Measurements from ENCODE around the gene PTGS1.
A peak's percentile ranks its signal among the peaks of the same experiment; 100 is the strongest.
"Not testable (repeated sequence)": the region's sequence is repeated elsewhere in the genome, so short reads cannot be mapped to it uniquely, and the experiment has no call there.

PTGS1 gene

DNA sequence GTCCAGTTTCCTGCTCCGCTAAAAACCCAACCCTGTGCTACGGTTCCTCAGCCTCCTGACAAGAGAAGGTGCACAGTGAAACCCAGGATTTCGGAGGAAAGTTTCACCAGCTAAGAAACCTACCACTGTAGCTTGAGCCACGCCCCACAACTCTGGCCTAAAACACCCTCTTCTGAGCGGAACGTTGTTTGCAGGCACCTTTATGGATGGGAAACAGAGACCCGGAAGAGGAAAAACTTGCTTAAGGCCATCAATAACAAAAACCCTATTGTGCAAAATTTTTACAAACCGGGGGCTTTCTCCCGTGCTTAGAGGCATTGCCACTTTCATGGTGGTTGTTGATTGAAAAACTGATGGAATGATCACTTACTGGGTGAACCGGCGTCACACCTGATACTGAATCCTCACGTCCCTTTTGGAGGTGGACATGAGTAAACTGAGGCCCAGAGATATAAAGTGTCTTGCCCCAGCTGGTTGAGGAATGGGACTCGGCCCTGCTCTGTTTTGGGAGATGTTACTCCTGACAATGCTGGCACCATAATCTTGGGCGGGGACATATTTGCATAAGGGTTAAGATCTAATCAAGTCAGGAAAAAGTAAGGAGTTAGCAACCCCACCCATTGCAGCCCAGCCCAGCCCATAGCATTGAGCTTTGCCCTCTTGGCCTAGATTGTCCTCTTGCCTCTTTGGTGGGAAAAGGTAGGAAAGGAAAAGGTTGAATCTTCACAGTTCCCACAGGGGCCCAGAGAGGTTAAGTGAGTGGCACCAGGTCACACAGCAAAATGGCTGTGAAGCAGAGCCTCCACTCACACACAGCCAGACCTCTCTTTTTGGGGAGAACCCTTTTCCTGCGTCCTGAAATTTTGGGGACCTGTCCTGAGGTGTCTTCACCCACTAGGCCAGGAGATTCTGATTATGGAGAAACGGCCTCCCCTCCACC, 23.2 kb upstream of the PTGS1 start:
- DNase-seq (ENCODE audit: low read depth in 3 of 3), result no peak

DNA sequence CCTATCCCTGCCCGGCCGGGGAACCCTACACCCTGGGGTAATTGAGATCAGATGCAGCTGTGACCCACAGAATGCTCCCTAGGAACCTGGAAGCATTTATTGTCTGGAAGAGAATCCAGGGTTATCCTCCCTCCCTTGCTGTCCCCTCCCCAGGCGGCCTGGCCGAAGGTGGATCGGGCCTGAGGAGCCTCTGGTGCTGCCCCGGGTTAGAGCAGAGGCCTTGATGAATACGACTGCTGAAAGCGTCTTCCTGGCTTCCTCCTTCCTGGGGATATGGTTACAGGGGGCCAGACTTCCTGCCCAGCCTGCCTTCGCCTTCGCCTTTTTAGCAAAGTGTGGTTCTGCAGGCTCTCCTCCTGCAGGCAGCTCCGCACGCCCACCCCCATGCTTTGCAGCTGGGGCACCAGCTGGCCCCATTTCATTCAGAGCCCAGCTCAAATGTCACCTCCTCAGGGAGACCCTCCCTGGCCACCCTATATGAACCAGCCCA, 22.5 kb upstream of the PTGS1 start:
- DNase-seq (ENCODE audit: low read depth in 3 of 3), result no peak

DNA sequence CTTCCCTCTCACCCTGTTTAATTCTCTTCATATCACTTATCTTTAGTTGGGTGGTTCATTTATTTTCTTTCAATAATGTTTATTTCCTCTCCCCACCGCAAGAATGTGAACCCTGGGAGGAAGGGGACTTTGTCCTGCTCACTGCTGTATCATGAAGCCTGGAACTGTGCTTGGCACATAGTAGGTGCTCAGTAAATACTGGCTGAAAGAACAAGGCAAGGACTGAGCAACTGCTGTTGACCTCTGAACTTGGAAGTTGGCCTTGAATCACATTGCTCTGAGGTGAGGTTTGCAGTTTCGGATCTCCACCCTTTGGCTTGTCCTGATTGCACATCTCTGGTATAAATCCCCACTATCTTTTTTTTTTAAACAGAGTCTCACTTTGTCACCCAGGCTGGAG, 22.0 kb upstream of the PTGS1 start:
- no peak for DNase-seq (ENCODE audit: low read depth in 3 of 3)

DNA sequence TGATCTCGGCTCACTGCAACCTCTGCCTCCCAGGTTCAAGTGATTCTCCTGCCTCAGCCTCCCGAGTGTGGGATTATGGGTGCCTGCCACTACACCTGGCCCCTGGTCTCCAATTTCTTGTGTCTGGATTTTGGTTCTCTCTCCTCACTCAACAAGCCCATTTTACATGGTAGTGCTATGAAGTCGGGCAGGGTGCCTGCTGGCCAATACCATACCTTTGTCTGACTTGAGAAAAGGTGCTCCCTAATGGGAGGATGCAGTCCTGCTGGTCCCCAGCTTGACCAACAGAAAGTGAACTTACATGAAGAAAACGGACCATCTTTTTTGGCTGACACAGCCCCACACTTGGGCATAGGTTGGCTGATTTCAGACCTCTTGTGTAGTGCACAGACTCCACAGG, 21.6 kb upstream of the PTGS1 start:
- DNase-seq (ENCODE audit: low read depth in 3 of 3), result no peak

DNA sequence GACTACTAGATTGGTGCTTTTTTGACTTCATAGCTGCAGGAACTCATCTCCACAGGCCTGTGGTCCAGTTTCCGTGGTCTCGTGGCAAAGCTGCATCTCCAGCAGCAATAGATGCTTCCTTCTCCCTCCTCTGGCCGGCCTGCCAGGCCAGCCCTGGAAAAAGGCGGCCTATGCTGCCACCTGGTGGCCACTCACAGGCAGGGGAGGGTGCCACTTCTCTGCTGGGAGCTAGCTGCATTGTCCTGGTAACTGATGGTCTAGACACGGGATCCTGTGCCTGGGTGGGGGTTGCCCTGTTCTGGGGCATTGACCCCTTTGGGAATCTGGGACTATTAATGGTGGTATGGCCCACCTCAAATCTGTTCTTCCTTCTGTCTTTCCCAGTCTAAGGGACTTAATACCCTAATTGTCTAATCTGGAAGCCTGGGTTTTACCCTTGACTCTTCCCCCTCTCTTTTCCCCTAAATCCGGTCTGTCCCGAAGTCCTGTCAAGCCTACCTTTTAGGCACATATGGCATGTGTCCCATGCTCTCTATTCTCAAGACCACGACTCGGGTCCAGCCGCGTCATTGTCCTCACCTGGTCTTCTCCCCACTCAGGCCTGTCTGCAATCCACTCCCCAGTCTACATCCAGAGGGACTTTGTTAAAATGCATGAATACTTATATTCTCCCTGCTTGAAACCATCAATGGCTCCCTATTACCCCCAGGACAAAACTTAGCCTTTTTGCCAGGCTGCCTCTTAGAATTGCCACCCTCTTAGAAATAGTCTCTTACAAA, 20.1 kb upstream of the PTGS1 start:
- DNase-seq (ENCODE audit: low read depth in 3 of 3), result peak; percentile 48 to 62 (median 57)

DNA sequence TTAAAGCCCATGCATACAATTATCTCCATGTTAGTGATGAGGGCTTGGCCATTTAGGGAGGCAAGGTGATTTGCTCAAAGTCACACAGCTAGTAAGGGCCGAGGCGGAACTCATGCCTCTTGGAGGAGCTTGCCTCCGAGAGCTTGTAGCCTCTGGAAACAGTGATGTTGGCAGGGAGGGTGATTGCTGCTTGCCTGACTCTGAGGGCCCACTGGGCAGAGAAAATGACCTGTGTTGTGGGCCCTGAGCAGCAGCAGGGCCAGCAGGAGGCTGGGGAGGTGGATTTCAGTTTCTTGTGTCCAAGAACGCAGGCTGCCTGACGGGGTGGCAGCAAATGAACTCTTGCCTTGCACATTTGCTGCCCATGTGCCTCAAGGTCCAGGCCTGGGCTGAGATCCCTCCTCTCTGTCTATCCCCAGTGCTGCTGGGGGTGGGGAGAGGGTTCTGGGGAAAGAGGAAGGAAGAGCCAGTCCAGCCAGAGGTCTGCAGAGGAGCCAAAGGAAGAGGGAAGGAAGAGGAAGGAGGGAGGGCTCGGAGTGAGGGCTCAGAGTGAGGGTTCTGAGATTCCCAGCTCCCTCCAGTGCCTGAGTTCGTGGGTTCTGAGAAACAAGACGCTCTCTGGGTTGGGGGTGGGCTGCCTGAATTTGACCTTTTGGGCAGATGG, 16.2 kb upstream of the PTGS1 start:
- no peak for DNase-seq (ENCODE audit: low read depth in 3 of 3)

DNA sequence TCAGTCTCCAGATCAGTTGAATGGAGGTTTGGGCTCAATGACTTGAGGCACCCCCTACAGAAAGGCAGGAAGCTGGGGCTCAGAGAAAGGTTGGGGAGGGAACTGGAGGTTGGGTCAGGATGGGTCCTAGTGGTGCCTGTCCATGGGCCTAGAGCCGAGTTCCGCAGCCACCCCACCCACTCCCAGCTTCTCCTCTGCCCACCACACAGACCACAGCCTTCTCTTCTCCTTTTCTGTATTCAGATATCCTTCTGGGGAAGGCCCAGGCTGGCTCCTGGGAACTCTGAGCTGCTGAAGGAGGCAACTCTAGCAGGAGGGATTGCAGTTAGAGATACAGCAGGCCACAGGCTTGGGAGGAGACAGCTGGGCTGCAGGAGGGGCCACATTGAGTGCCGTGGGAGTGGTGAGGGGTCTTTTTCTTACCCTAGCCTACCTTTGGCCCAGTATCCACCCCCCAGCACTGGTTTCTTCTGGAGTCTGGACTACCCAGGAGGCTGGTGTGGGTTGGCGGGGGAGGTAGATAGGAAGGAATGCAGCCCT, 15.4 kb upstream of the PTGS1 start:
- DNase-seq (ENCODE audit: low read depth in 3 of 3), result no peak

DNA sequence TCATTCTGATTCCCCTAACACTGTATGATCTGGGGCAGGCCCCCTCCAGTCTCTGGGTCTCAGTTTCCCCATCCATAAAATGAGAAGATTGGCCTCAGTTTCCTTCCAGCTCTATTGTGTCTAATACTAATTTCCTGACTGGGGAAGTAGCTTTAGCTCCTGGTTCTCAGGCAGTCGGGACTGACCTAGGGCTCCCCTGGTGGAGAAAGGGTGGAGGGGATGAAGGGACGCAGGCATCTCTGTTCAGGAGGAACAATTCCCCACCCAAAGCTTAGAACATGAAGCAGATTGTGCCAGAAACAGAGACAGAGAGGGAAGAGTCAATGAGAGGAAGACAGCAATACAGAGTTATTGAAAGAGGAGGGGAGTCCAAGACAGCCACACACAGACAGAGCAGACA, 14.2 kb upstream of the PTGS1 start:
- DNase-seq (ENCODE audit: low read depth in 3 of 3), result no peak

DNA sequence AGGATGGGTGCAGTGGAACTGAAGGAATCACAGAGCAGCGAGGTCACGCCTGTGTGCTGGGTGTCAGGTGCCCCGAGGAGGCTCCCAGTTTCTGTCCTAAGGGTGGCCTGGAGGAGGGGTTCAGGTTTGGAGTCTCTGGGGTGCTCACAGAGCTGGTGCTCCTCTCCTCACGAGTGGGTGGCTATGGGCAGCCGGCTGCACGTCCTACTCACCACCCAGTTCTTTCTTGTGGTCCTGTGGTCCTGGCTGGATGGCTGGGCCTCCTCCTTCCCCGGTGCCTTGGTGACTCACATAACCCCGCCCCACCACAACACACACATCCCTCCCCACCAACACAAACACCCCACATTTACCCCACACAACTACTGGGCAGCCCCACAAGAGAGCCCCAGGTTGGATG, 9.9 kb upstream of the PTGS1 start:
- no peak for DNase-seq (ENCODE audit: low read depth in 3 of 3)

DNA sequence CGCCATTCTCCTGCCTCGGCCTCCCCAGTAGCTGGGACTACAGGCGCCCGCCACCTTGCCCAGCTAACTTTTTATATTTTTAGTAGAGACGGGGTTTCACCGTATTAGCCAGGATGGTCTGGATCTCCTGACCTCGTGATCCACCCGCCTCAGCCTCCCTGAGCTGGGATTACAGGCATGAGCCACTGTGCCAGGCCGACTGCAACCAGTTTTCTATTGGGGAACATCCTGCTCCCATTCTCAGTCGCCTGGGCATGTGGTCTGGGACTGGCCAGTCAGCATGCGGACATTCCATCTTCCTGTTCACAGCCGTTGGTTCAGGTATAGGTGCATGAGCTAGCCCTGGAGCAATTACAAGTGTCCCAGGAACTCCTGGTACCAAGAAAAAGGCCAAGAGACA, 7.7 kb upstream of the PTGS1 start:
- not testable (repeated sequence) for DNase-seq (ENCODE audit: low read depth in 3 of 3)

DNA sequence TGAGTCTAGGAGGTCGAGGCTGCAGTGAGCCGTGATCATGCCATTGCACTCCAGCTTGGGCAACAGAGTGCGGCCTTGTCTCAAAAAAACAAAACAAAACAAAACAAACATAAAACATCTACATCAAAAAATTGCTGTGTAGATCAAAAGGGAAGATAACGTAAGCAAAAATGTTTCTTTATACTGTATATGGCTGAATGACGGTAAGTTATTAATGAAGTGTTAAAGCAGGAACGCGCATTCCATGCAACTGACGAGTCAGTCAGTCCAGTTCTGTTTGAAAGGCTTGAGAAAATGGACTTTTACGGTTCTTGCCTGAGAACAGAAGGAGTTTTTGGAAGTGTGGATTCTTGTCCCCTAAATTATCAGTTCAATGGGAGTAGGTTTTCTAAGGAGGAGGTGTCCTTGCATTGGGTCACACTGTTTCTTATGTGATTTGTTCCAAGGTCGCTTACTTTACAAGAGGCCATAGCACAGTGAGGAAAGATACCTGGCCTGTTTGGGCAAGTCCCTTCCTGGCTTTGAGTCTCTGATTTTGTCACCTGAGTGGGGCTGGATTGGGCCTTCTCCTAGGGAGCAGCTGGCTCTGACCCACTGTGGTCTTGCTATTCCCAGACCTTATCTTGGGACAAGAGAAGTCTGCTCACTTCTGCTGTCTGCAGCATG, 6.6 kb upstream of the PTGS1 start:
- DNase-seq (ENCODE audit: low read depth in 3 of 3), result no peak

DNA sequence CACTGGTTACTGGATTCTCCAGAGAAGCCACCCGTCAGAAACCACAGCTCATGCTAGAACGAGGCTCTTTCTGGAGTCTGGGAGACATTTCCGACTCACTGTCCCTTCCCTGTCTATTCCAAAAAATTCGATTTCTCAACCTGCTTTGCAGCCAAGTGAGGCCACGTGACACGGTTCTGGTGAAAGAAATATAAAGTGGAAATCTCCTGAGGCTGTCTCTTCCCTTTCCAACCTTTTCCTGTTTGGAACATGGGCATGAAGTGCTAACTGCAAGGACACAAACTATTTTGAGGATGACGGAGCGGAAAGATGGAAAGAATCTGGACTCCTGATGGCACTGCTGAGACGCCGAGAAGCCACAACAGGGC, 6.1 kb upstream of the PTGS1 start:
- no peak for DNase-seq (ENCODE audit: low read depth in 3 of 3)

DNA sequence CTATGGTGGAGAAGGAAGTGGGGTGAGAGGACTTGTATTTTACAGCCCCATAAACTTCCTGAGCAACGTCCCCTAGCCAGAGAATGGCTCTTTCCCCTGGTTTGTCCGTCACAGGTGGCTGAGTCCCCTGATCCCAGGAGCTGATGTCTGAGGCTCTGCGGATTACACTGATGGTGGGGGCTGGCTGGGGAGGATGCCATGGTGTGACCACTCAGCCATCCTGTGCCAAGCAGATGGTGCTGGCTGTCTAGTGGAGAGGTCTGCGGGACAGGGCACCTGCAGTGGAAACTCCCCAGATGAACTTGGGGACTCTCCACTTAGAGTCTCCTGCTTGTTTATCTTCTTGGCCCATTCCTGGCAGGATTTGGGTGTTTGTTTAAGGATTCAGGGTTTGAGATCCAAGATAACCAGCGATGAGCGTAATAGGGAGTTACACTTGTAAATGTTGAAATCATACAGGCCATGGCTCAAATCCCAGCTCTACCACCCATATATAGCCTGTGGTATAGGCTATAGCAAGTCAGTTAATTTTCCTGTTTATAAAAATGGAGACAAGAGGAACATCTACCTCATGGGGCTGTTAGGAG, 4.7 kb upstream of the PTGS1 start:
- DNase-seq (ENCODE audit: low read depth in 3 of 3), result no peak

DNA sequence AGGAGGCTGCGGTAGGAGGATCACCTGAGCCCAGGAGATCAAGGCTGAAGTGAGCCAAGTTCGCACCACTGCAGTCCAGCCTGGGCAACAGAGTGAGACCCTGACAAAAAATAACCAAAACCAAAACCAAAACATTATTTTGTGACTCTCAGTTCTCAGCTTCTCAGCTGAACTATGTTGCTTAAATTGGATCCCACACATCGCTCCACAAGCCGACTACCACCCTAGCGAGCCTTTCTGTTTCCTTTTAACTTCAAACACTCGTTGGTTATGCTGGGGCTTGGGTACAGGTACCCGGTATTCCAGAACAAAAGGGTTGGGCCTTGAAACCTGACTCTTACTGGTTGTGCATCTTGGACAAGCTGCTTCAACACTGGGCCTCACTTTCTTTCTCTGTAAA, 3.8 kb upstream of the PTGS1 start:
- DNase-seq (ENCODE audit: low read depth in 3 of 3), result no peak

DNA sequence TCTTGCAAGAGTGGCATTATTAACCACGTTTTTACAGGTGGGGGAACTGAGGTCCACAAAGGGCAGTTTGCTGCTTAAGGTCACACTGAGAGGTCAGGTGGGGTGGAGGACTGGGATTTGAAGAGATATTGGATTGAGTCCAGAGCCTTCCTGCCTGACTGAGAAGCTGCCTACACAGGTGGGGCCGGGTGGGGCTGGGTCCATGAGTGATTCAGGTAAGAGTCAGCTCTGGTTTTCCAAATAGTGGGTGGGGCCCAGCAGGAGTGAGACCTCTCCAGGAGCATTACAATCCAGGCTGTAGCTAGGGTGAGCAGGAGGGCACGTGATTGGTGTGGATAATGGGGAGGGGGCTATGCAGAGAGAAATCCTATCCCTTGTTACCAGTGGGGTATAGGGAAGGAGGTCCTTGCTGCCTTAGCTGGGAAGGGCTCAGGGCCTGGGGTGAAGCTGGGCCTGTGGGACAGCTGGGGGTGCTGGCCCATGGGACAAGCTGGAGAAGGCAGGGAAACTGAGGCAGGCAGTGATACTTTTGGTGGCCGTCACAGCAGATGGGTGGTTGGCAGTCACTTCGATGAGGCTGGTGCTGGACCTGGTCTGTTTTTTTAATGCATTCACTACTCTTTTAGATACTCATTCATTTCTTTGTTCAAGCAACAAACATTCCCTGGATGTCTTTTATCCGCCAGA, 2.9 kb upstream of the PTGS1 start:
- DNase-seq (ENCODE audit: low read depth in 3 of 3), result no peak

DNA sequence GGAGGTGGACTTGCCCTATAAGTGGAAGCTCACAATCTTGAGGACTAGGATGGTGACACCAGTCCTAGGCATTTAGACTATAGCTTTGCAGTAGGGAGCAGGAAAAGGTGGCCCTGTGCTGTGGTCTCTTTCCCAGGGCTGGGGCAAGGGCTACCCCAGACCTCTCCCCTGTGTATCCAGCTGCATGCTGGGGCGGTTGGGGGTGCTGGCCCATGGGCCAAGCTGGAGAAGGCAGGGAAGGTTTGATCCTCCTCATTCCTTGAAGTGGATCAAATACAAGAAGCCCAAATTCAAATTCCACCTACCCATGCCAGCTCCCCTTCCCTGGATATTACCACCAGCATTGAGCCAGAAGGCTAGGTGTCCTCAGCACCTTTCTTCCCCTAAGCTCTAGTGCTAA, 2.2 kb upstream of the PTGS1 start:
- DNase-seq (ENCODE audit: low read depth in 3 of 3), result no peak

DNA sequence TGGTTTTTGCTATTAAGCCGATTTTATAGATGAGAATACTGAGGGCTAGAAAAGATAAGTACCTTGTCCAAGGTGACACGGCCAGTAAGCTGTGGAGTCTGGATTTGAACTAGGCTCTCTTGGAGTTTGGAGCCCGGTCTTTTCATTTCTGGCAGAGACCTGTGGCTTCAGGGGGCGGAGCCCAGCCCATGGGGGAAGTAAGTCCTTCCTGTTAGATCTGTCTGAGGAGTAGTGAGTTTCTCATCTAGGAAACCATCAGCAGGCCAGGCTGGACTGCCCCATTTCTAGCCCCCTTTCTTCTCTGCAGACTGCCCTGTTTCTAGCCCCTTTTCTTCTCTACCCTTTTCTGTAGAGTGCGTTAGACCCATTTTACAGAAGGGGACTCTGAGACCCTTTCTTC, 521 bp upstream of the PTGS1 start:
- no peak for DNase-seq (ENCODE audit: low read depth in 3 of 3)

DNA sequence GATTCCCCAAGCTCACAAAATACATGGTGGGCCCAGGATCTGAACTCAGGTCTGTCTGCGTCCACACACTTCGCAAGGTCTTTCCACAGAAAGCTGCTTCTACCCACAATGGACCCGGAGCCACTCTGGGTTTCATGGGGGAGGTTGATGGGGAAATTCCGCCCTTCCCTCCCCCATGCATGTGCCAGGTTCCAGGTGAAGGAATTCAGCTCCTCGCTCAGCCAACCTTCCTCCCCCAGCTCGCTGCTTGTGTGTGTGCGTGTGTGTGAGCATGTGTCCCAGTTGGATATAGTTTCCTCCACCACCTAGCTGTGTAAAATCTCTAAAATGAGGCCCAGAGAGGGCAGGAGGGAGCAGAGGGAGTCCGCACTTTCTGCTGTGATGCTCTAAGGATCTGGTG, 1.0 kb downstream of the PTGS1 start:
- no peak for DNase-seq (ENCODE audit: low read depth in 3 of 3)

DNA sequence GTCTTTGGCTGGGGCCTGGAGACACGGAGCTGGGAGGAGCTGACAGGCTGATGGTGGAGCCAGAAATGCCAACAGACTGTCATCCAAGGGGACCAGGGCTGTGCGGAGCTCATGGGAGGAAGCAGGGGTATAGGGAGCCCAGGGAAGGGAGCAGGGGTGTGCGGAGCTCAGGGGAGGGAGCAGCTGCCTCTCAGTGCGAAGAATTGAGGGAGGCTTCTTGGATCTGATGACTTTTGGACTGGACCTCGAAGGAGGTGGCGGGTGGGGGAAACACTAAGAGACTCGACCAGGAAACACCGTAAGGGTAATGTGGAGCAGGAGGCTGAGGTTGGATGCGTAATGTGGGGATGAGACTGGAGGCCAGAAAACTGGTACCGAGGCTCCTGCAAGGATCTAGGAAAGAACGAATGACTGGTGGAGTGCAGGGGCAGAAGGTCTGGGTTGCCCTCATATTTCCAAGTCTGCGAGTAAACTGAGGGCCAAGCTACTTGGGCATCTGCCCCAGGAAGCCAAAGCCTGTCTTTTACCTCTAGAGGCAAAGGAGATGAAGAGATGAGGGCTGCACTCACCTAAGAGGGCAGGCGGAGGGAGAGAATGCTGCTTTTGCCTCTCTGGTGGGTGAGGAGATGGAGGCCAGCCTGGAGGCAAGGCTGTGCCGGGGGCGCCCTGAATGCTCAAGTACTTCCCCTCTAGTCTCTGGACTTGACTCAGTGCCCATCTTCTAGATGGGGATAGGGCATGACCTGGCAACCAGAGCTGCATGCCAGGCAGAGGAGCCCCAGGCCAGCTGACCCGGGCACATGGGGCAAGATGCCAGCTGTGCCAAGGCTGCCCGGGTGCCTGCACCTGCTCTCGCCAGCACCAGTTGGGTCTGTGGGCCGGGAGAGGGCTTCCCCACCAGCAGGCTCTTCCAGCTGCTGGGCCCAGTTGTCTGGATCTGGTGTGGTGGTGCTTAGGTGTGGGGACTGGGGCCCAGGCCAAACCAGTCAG, 2.3 kb downstream of the PTGS1 start:
- no peak for DNase-seq (ENCODE audit: low read depth in 3 of 3)

Measured in stimulated activated CD4-positive, alpha-beta T cell treated with anti-CD3 and anti-CD28 coated beads, TNF-alpha, amount 100 ng/mL, for 48 hours (primary cell).